GM21825 (cell line): Measurements from ENCODE around the gene EIF3K.

ENCODE experiments used
- ATAC-seq: cut with Tn5 transposase; IDR thresholded peaks from one replicate; pipeline ENCODE4 v1.9.1; 2021; ENCODE audit warnings: mild to moderate bottlenecking, moderate library complexity; ENCODE audit not compliant: unreplicated experiment

EIF3K gene

DNA sequence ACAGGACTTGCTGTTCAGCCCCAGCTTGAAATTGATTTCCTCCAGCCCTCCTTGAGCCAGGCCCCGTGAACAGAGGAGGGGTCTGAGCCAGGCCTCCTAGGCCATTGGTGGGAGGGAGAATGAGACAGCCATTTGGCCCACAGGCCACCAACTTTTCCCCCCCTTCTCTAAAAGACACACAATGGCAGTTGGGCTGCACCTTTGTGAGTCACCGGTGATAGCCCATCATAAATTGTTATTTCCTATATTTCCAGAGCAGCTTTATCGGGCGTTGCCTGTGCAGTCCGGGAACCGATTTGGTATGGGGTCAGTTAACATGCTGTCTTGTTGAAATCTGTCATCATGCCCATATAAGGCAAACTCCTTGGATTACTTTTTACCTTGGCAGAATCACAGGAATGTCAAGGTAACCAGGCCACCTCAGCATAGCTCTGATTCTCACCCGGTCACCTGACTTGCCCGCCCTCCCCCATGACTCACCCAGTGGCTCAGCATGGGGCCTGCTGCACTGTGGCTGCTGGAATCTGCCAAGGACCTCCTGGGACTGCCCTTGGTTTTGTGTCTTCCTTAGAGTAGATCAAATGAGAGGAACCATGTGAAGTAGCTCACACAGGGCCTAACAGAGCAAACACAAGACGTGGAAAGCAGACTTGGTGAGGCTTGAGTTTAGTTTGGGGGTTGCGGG, 64.5 kb downstream of the EIF3K start:
- no peak for ATAC-seq

DNA sequence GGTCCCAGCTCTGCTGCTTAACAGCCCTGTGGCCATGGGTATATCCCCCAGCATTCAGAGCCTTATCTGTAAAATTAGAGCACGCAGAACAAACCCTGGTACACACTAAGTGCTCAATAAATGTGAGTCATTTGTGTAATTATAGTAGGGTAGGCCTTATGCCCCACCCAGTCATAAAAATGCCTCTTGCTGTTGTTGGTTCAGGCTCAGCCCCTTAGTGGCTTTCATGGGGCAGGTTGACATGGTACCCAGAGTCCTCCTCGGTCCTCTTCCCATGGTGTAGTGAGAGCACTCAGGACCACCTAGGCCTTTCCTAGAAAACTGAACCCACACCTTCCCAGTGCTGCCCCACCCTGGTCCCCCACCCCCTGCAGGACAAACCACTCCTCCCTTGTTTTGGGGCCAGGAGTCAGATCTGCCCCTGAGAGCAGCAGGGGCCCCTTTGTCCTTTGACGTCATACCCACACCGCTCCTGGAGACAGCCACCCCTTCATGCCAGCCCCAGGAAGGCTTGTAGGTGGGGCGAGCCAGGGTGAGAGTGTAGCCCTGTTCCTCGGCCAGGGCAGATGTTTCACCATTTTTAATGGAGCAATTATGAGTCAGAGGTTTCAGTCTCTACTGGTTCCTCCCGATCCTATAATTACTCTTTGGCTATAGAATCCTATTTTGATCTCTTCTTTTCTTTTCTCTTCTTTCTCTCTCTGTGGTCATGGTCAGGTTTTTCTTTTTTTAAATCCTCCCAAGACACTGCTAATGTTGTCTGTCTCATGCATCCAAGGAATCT, 65.3 kb downstream of the EIF3K start:
- ATAC-seq: no peak

DNA sequence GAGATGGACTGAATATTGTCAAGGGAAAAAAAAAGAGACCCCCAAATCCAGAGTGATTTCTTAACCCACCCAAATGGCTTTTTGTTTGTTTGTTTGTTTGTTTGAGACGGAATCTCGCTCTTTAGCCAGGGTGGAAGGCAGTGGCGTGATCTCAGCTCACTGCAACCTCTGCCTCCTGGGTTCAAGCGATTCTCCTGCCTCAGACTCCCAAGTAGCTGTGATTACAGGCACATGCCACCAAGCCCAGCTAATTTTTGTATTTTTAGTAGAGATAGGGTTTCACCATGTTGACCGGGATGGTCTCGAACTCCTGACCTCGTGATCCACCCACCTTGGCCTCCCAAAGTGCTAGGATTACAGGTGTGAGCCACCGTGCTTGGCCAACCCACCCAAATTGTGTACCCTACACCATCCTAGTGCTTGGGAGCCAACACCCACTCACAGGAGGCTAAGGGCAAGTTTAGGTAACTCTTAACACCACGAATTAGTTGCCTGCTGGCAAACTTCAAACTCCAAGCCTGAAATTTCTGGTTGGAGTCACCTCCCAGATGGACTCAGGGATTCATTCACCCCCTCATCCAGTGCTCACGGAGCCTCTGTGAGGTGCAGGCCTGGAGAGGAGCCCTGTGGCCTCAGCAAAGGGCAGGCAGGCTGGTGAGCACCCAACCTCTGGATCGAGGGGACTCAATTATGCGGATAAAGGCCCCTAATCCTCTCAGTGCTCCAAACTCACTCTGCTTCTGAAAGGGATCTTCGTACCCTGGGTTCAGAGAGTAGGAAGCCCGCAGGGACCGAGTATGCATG, 66.1 kb downstream of the EIF3K start:
- no peak for ATAC-seq

DNA sequence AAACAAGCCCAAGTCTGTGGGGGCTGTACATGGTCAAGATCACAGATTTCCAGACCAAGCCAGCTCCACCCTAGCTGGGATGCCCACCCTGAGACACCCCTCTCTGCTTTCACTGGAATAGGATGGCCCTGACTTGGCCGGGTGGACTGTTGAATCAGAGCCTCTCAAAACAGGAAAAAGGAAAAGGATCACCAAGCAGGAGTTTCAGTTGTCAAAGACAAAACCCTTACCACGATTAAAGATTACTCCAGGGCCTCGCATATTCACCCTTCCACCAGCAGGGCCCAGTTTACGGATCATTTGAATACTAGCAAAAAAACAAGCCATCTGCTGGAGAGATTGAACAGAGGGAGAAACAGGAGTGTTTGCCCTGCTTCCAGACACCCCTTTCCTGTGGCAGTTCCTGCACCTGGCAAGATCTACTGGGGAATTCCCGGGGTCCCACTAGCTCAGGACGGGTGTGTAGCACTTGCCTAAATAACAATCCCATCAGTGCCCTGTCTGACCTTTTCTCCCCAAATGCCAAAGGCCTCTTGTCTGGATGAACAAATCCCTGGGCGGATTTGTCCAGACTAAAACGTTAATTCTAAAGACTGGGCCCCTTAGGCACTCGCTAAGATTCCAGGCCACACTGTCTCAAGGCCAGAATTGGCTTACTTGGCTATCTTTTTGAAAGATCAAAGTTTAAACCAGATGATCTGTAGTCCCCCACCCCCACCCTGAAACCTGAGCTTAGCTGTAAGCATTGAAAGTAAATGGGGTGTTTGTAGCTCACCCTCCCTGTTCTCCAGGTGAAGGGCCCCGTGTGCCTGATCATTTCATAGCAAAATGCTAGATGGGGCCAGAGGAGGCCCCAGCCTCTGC, 66.9 kb downstream of the EIF3K start:
- ATAC-seq: no peak

DNA sequence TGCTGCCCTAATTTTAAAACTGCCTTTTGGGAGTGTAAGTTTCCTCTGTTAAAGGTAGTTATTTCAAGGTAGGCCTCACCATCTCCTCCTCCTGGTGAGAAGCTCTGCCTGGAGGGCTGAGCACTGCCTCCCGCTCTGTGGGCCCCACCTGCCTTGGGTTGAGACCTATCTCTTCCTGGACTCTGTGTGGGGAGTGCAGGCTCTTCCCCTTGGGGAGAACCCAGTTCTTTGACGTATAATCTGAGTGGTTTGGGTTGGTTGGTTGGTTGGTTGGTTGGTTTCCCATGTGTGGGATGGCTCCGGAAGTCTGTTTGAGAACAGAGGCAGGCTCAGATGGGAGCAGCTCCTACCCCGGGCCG, 67.5 kb downstream of the EIF3K start:
- ATAC-seq: no peak
